Measurements from ENCODE around the gene ATP9A. TPM values are rescaled to one million over a fixed set of nuclear protein-coding genes. Genes with fewer than 3 reads are reported as not detected.
A peak's percentile ranks its signal among the peaks of the same experiment; 100 is the strongest.

Gene ATP9A
- total RNA-seq, 1 experiment from 2014 or later, result 16.8 TPM

DNA sequence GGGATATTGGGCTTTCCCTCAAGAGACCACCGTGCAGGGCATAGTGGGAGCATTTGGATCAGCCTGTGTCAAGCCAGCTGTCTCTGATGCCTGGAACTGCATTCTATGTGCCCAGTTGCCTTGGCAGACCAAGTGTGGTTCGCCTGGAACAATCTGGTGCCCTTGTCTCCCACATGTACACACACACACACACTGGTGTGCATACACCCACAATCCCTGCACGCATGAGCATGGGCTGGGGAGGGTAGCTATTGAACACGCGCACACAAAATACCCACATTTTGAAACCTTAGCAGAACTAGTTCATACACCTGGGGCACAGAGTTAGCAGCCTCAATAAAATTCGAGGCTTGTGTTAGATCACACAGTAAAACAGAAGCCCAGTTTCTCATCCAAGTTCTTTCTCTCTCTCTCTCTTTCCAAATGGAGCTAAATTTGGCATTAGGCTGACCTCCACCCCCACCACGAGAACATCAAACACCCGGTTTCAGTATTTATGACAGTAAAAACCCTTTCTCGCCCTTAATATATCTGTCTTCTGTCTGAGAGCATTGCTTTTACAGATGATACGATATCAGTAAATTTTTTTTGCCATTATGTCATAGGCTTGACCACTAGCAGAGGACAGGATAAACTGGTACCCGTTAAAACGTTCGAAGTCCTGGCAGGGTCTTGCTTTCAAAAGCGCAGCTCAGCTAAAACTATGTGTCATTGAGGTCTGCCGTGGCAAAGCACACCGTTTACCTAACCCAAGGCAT, 207.5 kb downstream of the ATP9A start:
- H3K9ac ChIP-seq (ENCODE audit: low read length), result no peak overlapping the region
- no peak overlapping the region for H3K27ac ChIP-seq (ENCODE audit: low read depth, low read length)
- H3K27me3 ChIP-seq (ENCODE audit: insufficient read depth, low read length), result peaks cover 30% of the 10 kb centered on the region; the same call in 1 of the 2 replicates
- H3K4me3 ChIP-seq (replicated peaks in 1 of 2; ENCODE audit: low read depth in 1 of 2, low read length in 2 of 2), result no peak overlapping the region
- TF ChIP-seq ELF1 (IDR thresholded peaks at IDR 0.05; ENCODE audit: borderline replicate concordance, low read depth) (no peak), FOSL1 (IDR thresholded peaks at IDR 0.05; ENCODE audit: low read depth) (no peak), CBX3 (IDR thresholded peaks at IDR 0.05; ENCODE audit: low read depth) (no peak), ZFX (IDR thresholded peaks at IDR 0.05) (no peak), YY1 (IDR thresholded peaks at IDR 0.05; ENCODE audit: extremely low read depth, insufficient replicate concordance, low read depth, low read length) (no peak), POLR2AphosphoS5 (IDR thresholded peaks at IDR 0.05; ENCODE audit: low read depth, low read length) (no peak), RAD21 (IDR thresholded peaks at IDR 0.05; ENCODE audit: low read depth) (no peak), POLR2A (IDR thresholded peaks at IDR 0.05; ENCODE audit: borderline replicate concordance, extremely low read depth, insufficient read depth, insufficient read length) (no peak), EGR1 (IDR thresholded peaks at IDR 0.05; ENCODE audit: low read depth) (no peak), EZH2phosphoT487 (IDR thresholded peaks at IDR 0.05; ENCODE audit: borderline replicate concordance) (no peak), EZH2 (IDR thresholded peaks at IDR 0.05) (no peak), CEBPB (IDR thresholded peaks at IDR 0.05; ENCODE audit: low read depth) (no peak)
- TF ChIP-seq, protein P1, sequence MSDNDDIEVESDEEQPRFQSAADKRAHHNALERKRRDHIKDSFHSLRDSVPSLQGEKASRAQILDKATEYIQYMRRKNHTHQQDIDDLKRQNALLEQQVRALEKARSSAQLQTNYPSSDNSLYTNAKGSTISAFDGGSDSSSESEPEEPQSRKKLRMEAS (IDR thresholded peaks at IDR 0.05), result no peak
- TF ChIP-seq, protein P2, sequence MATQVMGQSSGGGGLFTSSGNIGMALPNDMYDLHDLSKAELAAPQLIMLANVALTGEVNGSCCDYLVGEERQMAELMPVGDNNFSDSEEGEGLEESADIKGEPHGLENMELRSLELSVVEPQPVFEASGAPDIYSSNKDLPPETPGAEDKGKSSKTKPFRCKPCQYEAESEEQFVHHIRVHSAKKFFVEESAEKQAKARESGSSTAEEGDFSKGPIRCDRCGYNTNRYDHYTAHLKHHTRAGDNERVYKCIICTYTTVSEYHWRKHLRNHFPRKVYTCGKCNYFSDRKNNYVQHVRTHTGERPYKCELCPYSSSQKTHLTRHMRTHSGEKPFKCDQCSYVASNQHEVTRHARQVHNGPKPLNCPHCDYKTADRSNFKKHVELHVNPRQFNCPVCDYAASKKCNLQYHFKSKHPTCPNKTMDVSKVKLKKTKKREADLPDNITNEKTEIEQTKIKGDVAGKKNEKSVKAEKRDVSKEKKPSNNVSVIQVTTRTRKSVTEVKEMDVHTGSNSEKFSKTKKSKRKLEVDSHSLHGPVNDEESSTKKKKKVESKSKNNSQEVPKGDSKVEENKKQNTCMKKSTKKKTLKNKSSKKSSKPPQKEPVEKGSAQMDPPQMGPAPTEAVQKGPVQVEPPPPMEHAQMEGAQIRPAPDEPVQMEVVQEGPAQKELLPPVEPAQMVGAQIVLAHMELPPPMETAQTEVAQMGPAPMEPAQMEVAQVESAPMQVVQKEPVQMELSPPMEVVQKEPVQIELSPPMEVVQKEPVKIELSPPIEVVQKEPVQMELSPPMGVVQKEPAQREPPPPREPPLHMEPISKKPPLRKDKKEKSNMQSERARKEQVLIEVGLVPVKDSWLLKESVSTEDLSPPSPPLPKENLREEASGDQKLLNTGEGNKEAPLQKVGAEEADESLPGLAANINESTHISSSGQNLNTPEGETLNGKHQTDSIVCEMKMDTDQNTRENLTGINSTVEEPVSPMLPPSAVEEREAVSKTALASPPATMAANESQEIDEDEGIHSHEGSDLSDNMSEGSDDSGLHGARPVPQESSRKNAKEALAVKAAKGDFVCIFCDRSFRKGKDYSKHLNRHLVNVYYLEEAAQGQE (IDR thresholded peaks at IDR 0.05; ENCODE audit: low read depth), result no peak
- TF ChIP-seq, protein P3, sequence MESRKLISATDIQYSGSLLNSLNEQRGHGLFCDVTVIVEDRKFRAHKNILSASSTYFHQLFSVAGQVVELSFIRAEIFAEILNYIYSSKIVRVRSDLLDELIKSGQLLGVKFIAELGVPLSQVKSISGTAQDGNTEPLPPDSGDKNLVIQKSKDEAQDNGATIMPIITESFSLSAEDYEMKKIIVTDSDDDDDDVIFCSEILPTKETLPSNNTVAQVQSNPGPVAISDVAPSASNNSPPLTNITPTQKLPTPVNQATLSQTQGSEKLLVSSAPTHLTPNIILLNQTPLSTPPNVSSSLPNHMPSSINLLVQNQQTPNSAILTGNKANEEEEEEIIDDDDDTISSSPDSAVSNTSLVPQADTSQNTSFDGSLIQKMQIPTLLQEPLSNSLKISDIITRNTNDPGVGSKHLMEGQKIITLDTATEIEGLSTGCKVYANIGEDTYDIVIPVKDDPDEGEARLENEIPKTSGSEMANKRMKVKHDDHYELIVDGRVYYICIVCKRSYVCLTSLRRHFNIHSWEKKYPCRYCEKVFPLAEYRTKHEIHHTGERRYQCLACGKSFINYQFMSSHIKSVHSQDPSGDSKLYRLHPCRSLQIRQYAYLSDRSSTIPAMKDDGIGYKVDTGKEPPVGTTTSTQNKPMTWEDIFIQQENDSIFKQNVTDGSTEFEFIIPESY (IDR thresholded peaks at IDR 0.05; ENCODE audit: extremely low read depth, insufficient replicate concordance, low read length), result no peak
- RAD21 ChIA-PET (ENCODE audit: low non-redundant PET in 1 of 2, low total read pairs in 2 of 2, uncharacterized antibody in 2 of 2, unreplicated experiment in 2 of 2), result no interaction called here
- peaks cover 17 to 36% of the 10 kb centered on the region in 2 experiments for H3K4me1 ChIP-seq (ENCODE audit: control insufficient read depth in 1 of 2, insufficient read depth in 2 of 2, low read length in 2 of 2)
- H3K9me2 ChIP-seq (ENCODE audit: insufficient read depth), result no peaks in the 10 kb centered on the region
- H3K9me3 ChIP-seq (ENCODE audit: control insufficient read depth in 1 of 2, insufficient read depth in 1 of 2, low read depth in 1 of 2, low read length in 2 of 2), result no peaks in the 10 kb centered on the region
- H3K36me3 ChIP-seq (ENCODE audit: control insufficient read depth in 1 of 2, insufficient read depth in 2 of 2, low read length in 2 of 2), result no peaks in the 10 kb centered on the region
- no peaks in the 10 kb centered on the region for H4K20me1 ChIP-seq (ENCODE audit: insufficient read depth)
- ATAC-seq (no peak), DNase-seq (ENCODE audit: low read depth, low spot score) (no peak)
- POLR2A ChIA-PET, result no interaction called here
- no peak overlapping the region for H2AFZ ChIP-seq (ENCODE audit: low read depth, low read length, poor library complexity, severe bottlenecking)
- CTCF ChIA-PET, result no interaction called here
- 0 out of 2 replicates have a peak overlapping the region, but pooled peaks have one; percentile 6 for H3K4me2 ChIP-seq (ENCODE audit: low read length)
- intact Hi-C loops (cut with micrococcal nuclease), result no loop called here
- H3K79me2 ChIP-seq (ENCODE audit: insufficient read depth, low read length), result no peaks in the 10 kb centered on the region
- BruUV-seq (replicated peaks), result no TSS peak

Measured in HCT116 (cell line).